OCI-LY1 (cell line): ENCODE measurements around the gene TRPC4.

Experiments used
- CTCF ChIP-seq: fragments of 200-600 bp; sonication (generic), shearing (Covaris generic); IDR thresholded peaks from 2 replicates; pipeline ENCODE4 v1.5.1; 2017; ENCODE audit warnings: mild to moderate bottlenecking, antibody characterized with exemption, low read length, moderate library complexity, mixed read lengths
- EZH2 ChIP-seq: fragments of 200-600 bp; sonication (generic), shearing (Covaris generic); IDR thresholded peaks from 2 replicates; pipeline ENCODE4 v1.8.0; 2017; ENCODE audit warnings: borderline replicate concordance, mixed run types, mild to moderate bottlenecking, antibody characterized with exemption, low read length, moderate library complexity, mixed read lengths

- TF ChIP-seq CTCF: no peak
- no peak for TF ChIP-seq EZH2
These were observed 247.7 kb downstream of the TRPC4 start for GRCh38 chr13:37621811-37622361.
